Activated CD8-positive, alpha-beta T cell treated with anti-CD3 and anti-CD28 coated beads, Interleukin-2, amount 10 ng/mL, durations not matched to agents 7 days and 5 days (primary cell): ENCODE measurements around the gene TOB1. TPM values are rescaled to one million over a fixed set of nuclear protein-coding genes. Genes with fewer than 3 reads are reported as not detected.

Source experiments
- ATAC-seq: fragments of 150-1000 bp; cut with Tn5 transposase; one replicate; pipeline ENCODE4 v1.10.0; 2021; ENCODE audit warnings: moderate library complexity
- CTCF ChIA-PET: fragments of 350-600 bp; sonication (Branson Sonifier 250); formaldehyde crosslinking; loops from one replicate; lab custom pipeline; 2021; ENCODE audit warnings: antibody characterized with exemption; lab: Charles Lee
- POLR2A ChIA-PET: fragments of 350-600 bp; sonication (Branson Sonifier 250); formaldehyde crosslinking; loops from one replicate; lab custom pipeline; 2021; ENCODE audit warnings: antibody characterized with exemption; lab: Charles Lee
- DNase-seq: peaks from one replicate; pipeline ENCODE4 v3.0.0-alpha.2; 2020
- H3K27ac Mint-ChIP-seq: one replicate; pipeline ENCODE4 v1.8.0; 2021; ENCODE audit warnings: mild to moderate bottlenecking, mixed read lengths
- H3K27me3 Mint-ChIP-seq: one replicate; pipeline ENCODE4 v1.8.0; 2021; ENCODE audit warnings: low read depth, mixed read lengths
- H3K36me3 Mint-ChIP-seq: one replicate; pipeline ENCODE4 v1.8.0; 2021; ENCODE audit warnings: low read depth, mixed read lengths
- H3K4me1 Mint-ChIP-seq: one replicate; pipeline ENCODE4 v1.8.0; 2021; ENCODE audit warnings: low read depth, mixed read lengths
- H3K4me3 Mint-ChIP-seq: one replicate; pipeline ENCODE4 v1.8.0; 2021; ENCODE audit warnings: mild to moderate bottlenecking, mixed read lengths
- H3K9me3 Mint-ChIP-seq: one replicate; pipeline ENCODE4 v1.8.0; 2022; ENCODE audit warnings: mixed read lengths; ENCODE audit not compliant: insufficient read depth
- total RNA-seq, 2 experiments: library from RNA; stranded (reverse); gene quantifications; one replicate each; pipeline ENCODE4 v1.2.3, GENCODE V29; 2021

TOB1 gene
- total RNA-seq, 2 experiments from 2014 or later: 44.5 to 47.6 TPM

DNA sequence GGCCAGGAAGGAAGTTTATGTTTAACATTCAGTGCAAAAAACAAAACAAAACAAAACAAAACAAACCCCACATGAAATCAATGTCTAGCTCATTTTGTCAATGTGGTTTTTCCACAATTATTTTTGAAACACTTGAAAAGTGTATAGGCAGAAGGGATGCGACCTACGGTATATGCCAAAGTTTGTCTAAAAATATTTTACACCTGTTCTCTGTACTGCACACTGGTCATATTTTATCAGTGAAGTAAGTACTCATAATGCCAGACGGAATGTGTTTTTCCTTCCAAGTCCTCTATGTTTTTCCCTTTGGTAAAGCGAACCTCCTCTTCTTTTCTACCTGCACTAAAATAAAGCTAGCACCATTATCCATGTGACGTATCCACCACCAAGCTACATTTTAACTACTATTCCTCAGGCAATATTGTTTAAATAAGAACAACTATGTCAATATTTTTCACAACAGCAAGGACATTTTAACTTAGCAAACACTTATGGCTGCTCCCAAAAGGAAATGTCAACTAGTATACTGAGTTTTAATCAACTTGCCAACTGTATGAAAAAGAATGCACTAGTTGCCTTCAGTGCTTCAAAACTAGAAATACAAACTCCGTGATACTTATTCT is 10.3 kb downstream of the TOB1 start:
- H3K9me3 Mint-ChIP-seq: no peaks in the 10 kb centered on the region
- no peak overlapping the region for H3K27ac Mint-ChIP-seq
- POLR2A ChIA-PET: interaction anchor here (7.4 kb wide), 1 partner anchor 10 kb away, joined by 94 read pairs; the partner anchor contains the start of gene TOB1

DNA sequence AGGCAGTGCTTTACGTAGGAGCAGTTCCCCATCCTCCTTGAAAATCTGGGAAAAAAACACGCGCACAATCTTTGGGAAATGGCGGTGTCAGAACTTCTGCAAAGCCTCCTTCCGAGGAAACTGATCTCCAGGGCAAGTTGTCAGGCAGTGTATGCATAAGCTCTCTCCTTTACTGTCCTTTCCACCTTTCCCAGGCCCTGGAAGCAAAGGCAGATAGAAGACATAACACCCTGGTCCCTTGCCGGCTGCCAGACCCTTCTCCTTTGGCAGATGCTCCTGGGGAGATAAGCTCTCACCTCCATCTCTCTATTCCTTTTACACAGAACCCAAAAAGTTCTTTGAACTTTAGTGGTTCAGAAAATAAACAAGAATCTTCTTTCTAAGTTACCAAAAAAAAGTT is 12.4 kb downstream of the TOB1 start:
- ATAC-seq (no peak), DNase-seq (no peak)
- peaks cover 19% of the 10 kb centered on the region for H3K27me3 Mint-ChIP-seq
- CTCF ChIA-PET: interaction anchor here (0.9 to 10.3 kb wide), 14 partner anchors 10 to 300 kb away, joined by 3 to 351 read pairs (median 14); partner anchors contain the start of genes NME1 and TOB1
- H3K4me1 Mint-ChIP-seq: peaks cover 15% of the 10 kb centered on the region
- no peaks in the 10 kb centered on the region for H3K36me3 Mint-ChIP-seq
- no peaks in the 10 kb centered on the region for H3K9me3 Mint-ChIP-seq
- H3K27ac Mint-ChIP-seq: no peak overlapping the region
- POLR2A ChIA-PET: interaction anchor here (2.0 to 7.4 kb wide), 2 partner anchors 12 to 91 kb away, joined by 6 to 94 read pairs; partner anchors contain the start of gene TOB1
- no peak overlapping the region for H3K4me3 Mint-ChIP-seq

More for the DNA sequence above, 10.3 kb downstream of the TOB1 start:
- no peak for DNase-seq
- ATAC-seq: no peak
- H3K4me1 Mint-ChIP-seq: peaks cover 15% of the 10 kb centered on the region
- H3K4me3 Mint-ChIP-seq: no peak overlapping the region
- peaks cover 19% of the 10 kb centered on the region for H3K27me3 Mint-ChIP-seq
- CTCF ChIA-PET: interaction anchor here (0.6 to 10.3 kb wide), 5 partner anchors 8 to 104 kb away, joined by 3 to 351 read pairs (median 9); partner anchors contain the start of gene TOB1
- H3K36me3 Mint-ChIP-seq: peaks cover under 1% of the 10 kb centered on the region

DNA sequence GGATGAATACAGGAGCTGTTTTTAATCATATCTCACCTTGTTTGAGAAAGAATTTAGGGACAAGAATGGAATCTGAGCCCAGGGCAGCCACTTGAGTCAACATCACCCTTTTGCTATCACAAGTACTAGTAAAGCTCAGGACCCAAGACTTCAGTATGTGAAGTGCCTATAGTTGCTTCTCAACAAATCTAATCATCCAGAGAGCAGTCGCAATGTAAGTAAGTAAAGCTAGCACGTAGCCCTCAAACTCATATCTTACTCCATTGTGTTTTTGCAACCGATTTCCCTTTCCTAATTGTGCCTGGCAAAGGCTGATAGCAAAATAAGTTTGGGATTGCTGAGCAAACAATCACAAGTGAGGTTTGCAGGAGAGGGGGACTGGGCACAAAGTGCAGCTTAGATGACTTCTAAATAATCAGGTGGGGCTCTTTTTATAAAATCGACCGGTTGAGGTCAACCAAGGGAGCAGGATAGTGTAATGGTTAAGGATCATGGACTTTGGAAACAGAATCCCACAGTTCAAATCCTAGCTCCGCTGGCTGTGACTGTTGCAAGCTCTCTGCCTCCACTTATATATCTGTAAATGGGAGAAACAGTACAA is 13.0 kb downstream of the TOB1 start:
- Mint-ChIP-seq H3K4me3 (no peak overlapping the region), H3K27me3 (peaks cover 19% of the 10 kb centered on the region), H3K9me3 (no peaks in the 10 kb centered on the region), H3K27ac (no peak overlapping the region), H3K36me3 (no peaks in the 10 kb centered on the region), H3K4me1 (peaks cover 15% of the 10 kb centered on the region)
- DNase-seq (no peak), ATAC-seq (no peak)
- CTCF ChIA-PET: interaction anchor here (0.8 to 10.3 kb wide), 46 partner anchors 11 to 303 kb away, joined by 3 to 351 read pairs (median 5); partner anchors contain the start of genes NME1 and TOB1
- POLR2A ChIA-PET: interaction anchor here (0.8 to 7.4 kb wide), 5 partner anchors 8 to 104 kb away, joined by 3 to 94 read pairs (median 6); partner anchors contain the start of gene TOB1

DNA sequence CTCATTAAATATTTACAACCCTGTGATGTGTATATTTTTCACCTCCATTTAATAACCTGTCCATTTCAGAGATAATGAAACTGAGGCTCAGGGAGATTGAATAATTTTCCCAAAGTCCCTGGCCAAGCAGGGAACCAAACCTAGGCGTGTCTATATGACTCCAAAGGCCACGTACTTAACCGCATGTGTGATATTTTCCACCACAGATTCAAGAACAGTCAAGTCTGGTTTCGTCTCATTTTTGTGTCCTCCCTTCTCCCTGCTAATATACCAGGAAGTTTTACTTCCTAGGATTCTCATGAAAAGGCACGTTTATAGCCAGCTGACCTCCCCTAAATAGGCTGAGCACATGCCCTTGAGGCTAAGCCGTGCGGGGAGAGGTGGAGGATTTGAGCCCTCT is 15.5 kb downstream of the TOB1 start:
- H3K27ac Mint-ChIP-seq: no peak overlapping the region
- POLR2A ChIA-PET: interaction anchor here (0.9 kb wide), 1 partner anchor 16 kb away, joined by 3 read pairs; the partner anchor contains the start of gene TOB1
- no peaks in the 10 kb centered on the region for H3K9me3 Mint-ChIP-seq
- no peaks in the 10 kb centered on the region for H3K36me3 Mint-ChIP-seq
- CTCF ChIA-PET: interaction anchor here (2.7 to 10.3 kb wide), 4 partner anchors 9 to 102 kb away, joined by 8 to 351 read pairs (median 76); partner anchors contain the start of gene TOB1
- peaks cover 15% of the 10 kb centered on the region for H3K4me1 Mint-ChIP-seq
- no peak for DNase-seq
- no peak for ATAC-seq
- H3K27me3 Mint-ChIP-seq: peaks cover 16% of the 10 kb centered on the region
- no peak overlapping the region for H3K4me3 Mint-ChIP-seq

DNA sequence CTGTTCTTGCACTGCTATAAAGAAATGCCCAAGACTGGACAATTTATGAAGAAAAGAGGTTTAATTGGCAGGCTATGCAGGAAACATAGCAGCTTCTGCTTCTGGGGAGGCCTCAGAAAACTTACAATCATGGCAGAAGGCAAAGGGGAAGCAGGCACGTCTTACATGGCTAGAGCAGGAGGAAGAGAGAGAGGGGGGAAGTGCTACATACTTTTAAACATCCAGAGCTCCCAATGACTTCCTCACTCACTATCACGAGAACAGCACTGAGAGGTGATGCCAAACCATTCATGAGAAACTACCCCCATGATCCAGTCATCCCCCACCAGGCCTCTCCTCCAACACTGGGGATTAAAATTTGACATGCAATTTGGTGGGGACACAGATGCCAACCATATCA is 17.4 kb downstream of the TOB1 start:
- POLR2A ChIA-PET: interaction anchor here (1.3 kb wide), 1 partner anchor 10 kb away, joined by 3 read pairs; no protein-coding TSS in a partner anchor
- ATAC-seq: no peak

DNA sequence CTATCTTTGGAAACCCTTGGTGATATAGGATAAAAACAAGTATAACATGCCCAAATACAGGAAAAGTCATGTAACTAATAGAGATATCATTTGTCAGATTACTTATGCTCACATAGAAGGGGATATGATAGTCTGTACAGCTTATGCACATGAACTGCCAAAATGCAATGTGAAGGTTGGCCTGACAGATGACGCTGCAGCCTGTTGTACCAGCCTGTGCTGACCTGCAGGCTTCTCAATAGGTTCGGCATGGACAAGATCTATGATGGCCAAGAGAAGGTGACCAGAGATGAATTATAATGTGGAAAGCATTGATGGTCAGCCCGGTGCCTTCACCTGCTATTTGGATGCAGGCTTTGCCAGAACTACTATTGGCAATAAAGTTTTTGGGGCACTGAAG is 18.1 kb downstream of the TOB1 start:
- Mint-ChIP-seq H3K27ac (no peak overlapping the region), H3K9me3 (no peaks in the 10 kb centered on the region), H3K4me1 (peaks cover 15% of the 10 kb centered on the region), H3K36me3 (no peaks in the 10 kb centered on the region), H3K27me3 (no peaks in the 10 kb centered on the region), H3K4me3 (no peak overlapping the region)
- ChIA-PET POLR2A (interaction anchor here (1.3 kb wide), 1 partner anchor 11 kb away, joined by 3 read pairs; no protein-coding TSS in a partner anchor), CTCF (interaction anchor here (1.3 to 10.3 kb wide), 4 partner anchors 65 to 153 kb away, joined by 5 to 351 read pairs (median 7); no protein-coding TSS in a partner anchor)
- DNase-seq (no peak), ATAC-seq (no peak)

More for the DNA sequence above, 17.4 kb downstream of the TOB1 start:
- Mint-ChIP-seq H3K9me3 (no peaks in the 10 kb centered on the region), H3K4me1 (peaks cover 15% of the 10 kb centered on the region), H3K27me3 (peaks cover 6% of the 10 kb centered on the region), H3K36me3 (no peaks in the 10 kb centered on the region), H3K27ac (no peak overlapping the region), H3K4me3 (no peak overlapping the region)
- no peak for DNase-seq
- CTCF ChIA-PET: interaction anchor here (1.3 to 10.3 kb wide), 4 partner anchors 63 to 152 kb away, joined by 3 to 351 read pairs (median 6); no protein-coding TSS in a partner anchor

DNA sequence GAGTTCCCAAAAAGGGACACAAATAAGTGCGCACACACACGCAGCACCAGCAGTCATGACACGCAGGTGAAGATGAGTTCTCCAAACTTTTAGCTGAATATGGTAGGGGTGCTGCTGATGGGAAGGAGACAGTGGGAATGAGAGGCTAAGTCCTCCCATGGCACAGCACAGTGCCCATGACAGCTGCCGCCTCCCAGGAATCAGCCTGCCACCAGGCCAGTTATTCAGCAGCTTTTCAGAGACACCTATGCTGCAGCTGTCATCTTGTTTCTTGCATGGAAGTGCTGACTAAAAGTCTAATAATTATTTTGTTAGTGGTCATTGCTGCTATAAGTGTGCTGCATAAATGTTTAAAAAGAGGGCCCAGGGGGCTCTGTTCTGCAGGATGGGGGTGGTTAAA is 18.6 kb downstream of the TOB1 start:
- Mint-ChIP-seq H3K36me3 (no peaks in the 10 kb centered on the region), H3K4me1 (peaks cover 11% of the 10 kb centered on the region), H3K4me3 (no peak overlapping the region), H3K27ac (no peak overlapping the region), H3K9me3 (no peaks in the 10 kb centered on the region), H3K27me3 (no peaks in the 10 kb centered on the region)
- ChIA-PET CTCF (interaction anchor here (1.8 to 10.3 kb wide), 2 partner anchors 64 to 105 kb away, joined by 6 to 351 read pairs; no protein-coding TSS in a partner anchor), POLR2A (no interaction called here)
- no peak for ATAC-seq
- no peak for DNase-seq

DNA sequence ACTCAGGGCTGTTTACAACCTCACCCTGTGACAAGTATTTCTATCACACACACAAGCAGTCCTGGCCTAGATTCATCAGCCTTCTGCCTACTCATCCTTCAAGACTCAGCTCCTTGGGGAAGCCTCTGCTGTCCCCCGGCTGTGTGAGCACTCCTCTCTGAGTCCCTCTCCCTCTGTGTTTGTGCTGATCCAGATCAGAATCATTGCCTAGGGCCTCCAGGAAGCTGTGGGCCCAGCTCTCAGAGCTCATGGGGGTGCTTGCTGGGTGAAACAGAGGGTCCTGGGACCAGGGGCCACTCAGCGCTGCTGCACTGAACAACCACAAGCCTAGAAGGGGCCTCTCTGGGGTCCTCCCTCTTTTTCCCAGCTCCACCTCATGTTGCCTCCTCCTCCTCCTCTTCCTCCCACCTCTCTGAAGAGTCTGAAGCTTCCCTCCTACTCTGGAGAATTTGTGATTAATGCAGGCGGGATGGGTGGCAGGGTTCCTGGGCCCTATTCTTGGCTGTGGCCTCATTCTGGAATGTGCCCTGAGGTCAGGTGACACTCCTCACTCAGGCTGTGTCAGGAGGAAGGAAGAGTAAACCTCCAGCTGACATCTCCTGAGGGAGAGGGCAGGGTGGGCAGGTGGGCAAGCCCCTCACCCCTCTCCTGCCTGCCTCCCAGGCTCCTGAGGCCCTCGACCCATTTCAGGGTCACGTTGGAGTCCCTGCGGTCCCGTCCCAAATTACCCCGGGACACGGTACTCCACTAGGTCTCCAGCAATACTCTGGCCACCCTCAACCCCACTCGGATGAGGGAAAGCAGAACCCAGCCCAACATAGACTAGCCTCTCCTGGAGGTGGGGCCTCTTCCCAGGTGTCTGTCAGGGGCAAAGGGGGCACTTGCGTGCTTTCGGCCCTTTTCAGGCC is 20.7 kb downstream of the TOB1 start:
- POLR2A ChIA-PET: no interaction called here

DNA sequence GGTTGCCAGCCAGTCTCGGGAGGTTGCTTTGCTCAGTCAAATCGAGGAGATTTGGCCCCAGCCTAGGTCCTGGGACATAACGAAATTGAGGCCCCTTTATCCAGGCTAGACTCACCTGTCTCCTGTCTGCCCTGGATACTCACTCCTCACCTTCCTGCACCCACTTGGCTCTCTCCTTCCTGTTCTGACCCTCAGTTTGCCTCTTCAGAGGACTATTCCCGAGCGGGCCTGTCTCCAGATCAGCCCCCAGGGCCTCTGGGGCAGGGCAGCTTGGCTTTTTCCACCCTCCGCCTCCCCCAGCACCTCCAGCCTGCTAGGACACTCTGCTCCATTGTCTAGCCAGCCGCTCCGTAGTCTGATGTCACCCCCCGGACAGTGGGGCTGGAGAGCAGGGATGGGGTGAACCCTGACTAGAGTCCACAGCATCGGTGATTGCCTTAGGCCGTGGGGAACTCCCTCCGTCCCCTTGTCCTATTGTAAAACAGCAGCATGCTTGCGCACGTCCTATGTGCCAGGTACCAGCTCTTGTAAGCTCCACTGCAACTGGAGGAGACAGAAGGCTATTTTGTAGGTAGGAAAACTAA is 21.9 kb downstream of the TOB1 start:
- DNase-seq (no peak), ATAC-seq (no peak)
- Mint-ChIP-seq H3K4me3 (no peak overlapping the region), H3K4me1 (no peaks in the 10 kb centered on the region), H3K36me3 (no peaks in the 10 kb centered on the region), H3K27me3 (no peaks in the 10 kb centered on the region), H3K27ac (no peak overlapping the region), H3K9me3 (no peaks in the 10 kb centered on the region)
- ChIA-PET CTCF (interaction anchor here (0.7 to 5.7 kb wide), 4 partner anchors 8 to 309 kb away, joined by 3 to 32 read pairs (median 3); partner anchors contain the start of gene NME1), POLR2A (no interaction called here)

More for the DNA sequence above, 20.7 kb downstream of the TOB1 start:
- Mint-ChIP-seq H3K27ac (no peak overlapping the region), H3K36me3 (no peaks in the 10 kb centered on the region), H3K9me3 (no peaks in the 10 kb centered on the region), H3K4me1 (no peaks in the 10 kb centered on the region), H3K27me3 (no peaks in the 10 kb centered on the region), H3K4me3 (no peak overlapping the region)
- ATAC-seq (no peak), DNase-seq (no peak)
- CTCF ChIA-PET: interaction anchor here (0.8 to 0.9 kb wide), 2 partner anchors 66 to 308 kb away, joined by 3 read pairs; partner anchors contain the start of gene NME1

DNA sequence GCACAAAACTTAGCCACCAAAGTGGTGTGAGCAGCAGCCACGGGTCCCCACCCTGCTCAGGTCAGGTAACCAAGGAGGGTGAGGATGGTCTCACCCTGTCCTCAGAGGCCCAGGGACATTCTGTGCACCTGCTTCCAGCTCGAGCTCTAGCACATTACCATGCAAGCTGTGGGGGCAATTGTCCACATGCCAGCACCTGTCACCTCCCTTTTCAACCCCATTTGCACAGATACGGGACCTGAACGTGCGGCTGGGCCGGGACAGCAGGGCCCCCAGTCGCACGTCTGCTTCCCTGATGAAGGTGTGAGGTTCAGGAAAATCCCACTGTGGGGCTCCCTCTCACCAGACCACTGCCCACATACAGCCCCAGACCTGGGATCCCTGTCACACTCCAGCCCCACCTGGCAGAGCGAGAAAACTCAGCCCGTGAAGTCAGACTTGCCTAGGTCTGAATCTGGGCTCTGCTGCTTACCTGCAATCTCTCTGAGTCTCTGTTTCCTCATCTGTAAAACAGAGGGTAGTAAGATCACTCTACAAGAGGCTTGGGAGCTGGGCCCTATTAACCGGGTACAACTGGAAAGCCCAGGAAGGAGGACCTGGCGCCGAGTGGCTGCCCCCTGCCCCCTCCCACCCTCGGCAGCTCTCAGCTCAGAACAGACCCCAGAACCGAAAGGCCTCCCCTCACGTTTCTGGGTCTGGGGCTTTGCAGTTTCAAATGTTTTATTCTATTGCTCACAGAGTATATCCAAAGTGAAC is 22.8 kb downstream of the TOB1 start:
- no peaks in the 10 kb centered on the region for H3K27me3 Mint-ChIP-seq
- H3K4me1 Mint-ChIP-seq: no peaks in the 10 kb centered on the region
- no peaks in the 10 kb centered on the region for H3K36me3 Mint-ChIP-seq
- no peak overlapping the region for H3K27ac Mint-ChIP-seq
- ATAC-seq (no peak), DNase-seq (no peak)
- no peaks in the 10 kb centered on the region for H3K9me3 Mint-ChIP-seq
- H3K4me3 Mint-ChIP-seq: no peak overlapping the region
- ChIA-PET CTCF (interaction anchor here (0.7 to 5.7 kb wide), 5 partner anchors 9 to 114 kb away, joined by 3 to 32 read pairs (median 12); no protein-coding TSS in a partner anchor), POLR2A (no interaction called here)
